HepG2 (cell line): ENCODE measurements around the gene FAM170B. TPM values are rescaled to one million over a fixed set of nuclear protein-coding genes. Genes with fewer than 3 reads are reported as not detected.

Source experiments
- ATAC-seq: fragments of 200-7000 bp; cut with Tn5 transposase; 3 replicates; pipeline ENCODE4 v1.9.1; 2020; ENCODE audit warnings: mild to moderate bottlenecking, moderate library complexity
- BruUV-seq: library from RNA; stranded (reverse); fragments of 400-500 nt; replicated peaks from 2 replicates; lab custom pipeline; 2021; lab: Mats Ljungman, UMichigan
- CTCF ChIA-PET: fragments of 300-600 bp; formaldehyde crosslinking; extraction: SDS; loops from one replicate; lab custom pipeline; 2021; ENCODE audit warnings: low total read pairs, inconsistent platforms, low intra/inter-chr PET ratio; lab: Yijun Ruan, JAX
- POLR2A ChIA-PET: fragments of 350-600 bp; sonication (Branson Sonifier 250); formaldehyde crosslinking; loops from one replicate; lab custom pipeline; 2020; ENCODE audit warnings: antibody characterized with exemption, inconsistent platforms; lab: Yijun Ruan, JAX
- DNase-seq: peaks from one replicate; pipeline ENCODE4 v3.0.0-alpha.2; 2015; ENCODE audit warnings: low spot score
- FAIRE-seq: peaks from 3 replicates; lab custom pipeline; 2011; peaks lifted over from hg19 to GRCh38; lab: Jason Lieb, UNC
- H2AFZ ChIP-seq: one replicate; pipeline ENCODE4 v1.6.1; 2011; ENCODE audit warnings: low read length, inconsistent platforms
- H3K27ac ChIP-seq: fragments of 300-600 bp; 3 replicates; pipeline ENCODE4 v1.8.0; 2011; ENCODE audit warnings: mixed run types, mild to moderate bottlenecking, mixed read lengths, low read length, inconsistent platforms; ENCODE audit not compliant: insufficient read depth; ENCODE audit errors: extremely low read length
- H3K27me3 ChIP-seq, 2 experiments: fragments of 200-600 bp in 1 of 2; 2 replicates in 1 of 2; 3 replicates in 1 of 2; pipeline versions ENCODE4 v1.6.0 to v1.8.0; 2011; ENCODE audit warnings: low read length in 2 of 2, mild to moderate bottlenecking in 2 of 2, moderate library complexity in 2 of 2, inconsistent platforms in 1 of 2; ENCODE audit not compliant: insufficient read depth in 2 of 2, control insufficient read depth in 1 of 2
- H3K36me3 ChIP-seq, 2 experiments: fragments of 200-600 bp in 1 of 2; replicated peaks in 1 of 2; 2 replicates in 1 of 2; 3 replicates in 1 of 2; pipeline versions ENCODE4 v1.5.1 to v1.8.0; 2011; ENCODE audit warnings: low read length in 2 of 2, inconsistent platforms in 1 of 2; ENCODE audit not compliant: insufficient read depth in 2 of 2, control insufficient read depth in 1 of 2
- H3K4me1 ChIP-seq: 2 replicates; pipeline ENCODE4 v1.5.1; 2012; ENCODE audit warnings: low read length, inconsistent platforms; ENCODE audit not compliant: insufficient read depth
- H3K4me2 ChIP-seq: 2 replicates; pipeline ENCODE4 v1.6.0; 2011; ENCODE audit warnings: low read depth, low read length, inconsistent platforms
- H3K4me3 ChIP-seq, 3 experiments: fragments of 200-600 bp in 1 of 3; sonication (generic), shearing (Covaris generic) in 1 of 3; replicated peaks in 1 of 3; 2 replicates each; pipeline ENCODE4 v1.5.1; 2011 to 2016; ENCODE audit warnings: low read length in 3 of 3, inconsistent platforms in 2 of 3, low read depth in 2 of 3, mild to moderate bottlenecking in 2 of 3, control low read depth in 1 of 3, mixed read lengths in 1 of 3; ENCODE audit not compliant: insufficient read depth in 1 of 3
- H3K79me2 ChIP-seq: one replicate; pipeline ENCODE4 v1.6.1; 2011; ENCODE audit warnings: low read length, inconsistent platforms; ENCODE audit not compliant: insufficient read depth
- H3K9ac ChIP-seq: 2 replicates; pipeline ENCODE4 v1.6.0; 2011; ENCODE audit warnings: mild to moderate bottlenecking, low read depth, low read length, inconsistent platforms; ENCODE audit not compliant: insufficient read depth
- H3K9me3 ChIP-seq: 2 replicates; pipeline ENCODE4 v1.5.1; 2012; ENCODE audit warnings: mild to moderate bottlenecking, low read length
- H4K20me1 ChIP-seq: 2 replicates; pipeline ENCODE4 v1.6.0; 2011; ENCODE audit warnings: inconsistent platforms, mild to moderate bottlenecking, low read length, moderate library complexity; ENCODE audit not compliant: insufficient read depth
- CC2D1A ChIP-seq: sonication (generic); formaldehyde crosslinking; IDR thresholded peaks from 2 replicates; pipeline ENCODE4 v1.8.1; 2023; ENCODE audit warnings: mild to moderate bottlenecking, missing genetic modification reagents
- FOXA3 ChIP-seq: IDR thresholded peaks from 2 replicates; pipeline ENCODE4 v1.6.1; 2016; ENCODE audit warnings: missing genetic modification reagents, missing compliant biosample characterization
- KDM6A ChIP-seq: IDR thresholded peaks from 2 replicates; pipeline ENCODE4 v1.6.1; 2016; ENCODE audit warnings: low read depth
- KMT2B ChIP-seq: IDR thresholded peaks from 2 replicates; pipeline ENCODE4 v1.6.1; 2016; ENCODE audit warnings: missing genetic modification reagents, missing compliant biosample characterization
- PPARG ChIP-seq: conservative IDR thresholded peaks from 2 replicates; pipeline ENCODE4 v1.6.1; 2016; ENCODE audit warnings: missing biosample characterization, missing genetic modification reagents
- STAG1 ChIP-seq: sonication (generic); formaldehyde crosslinking; IDR thresholded peaks from 2 replicates; pipeline ENCODE4 v1.4.0; 2020; ENCODE audit warnings: missing genetic modification reagents
- XRCC5 ChIP-seq: fragments of 200-400 bp; formaldehyde crosslinking; optimal IDR thresholded peaks from 2 replicates; pipeline ENCODE3; 2017; ENCODE audit warnings: mild to moderate bottlenecking, low read length
- ZBTB10 ChIP-seq: sonication (generic); formaldehyde crosslinking; IDR thresholded peaks from 2 replicates; pipeline ENCODE4 v1.4.0; 2020; ENCODE audit warnings: missing genetic modification reagents, borderline replicate concordance
- ZHX1 ChIP-seq: sonication (generic); formaldehyde crosslinking; IDR thresholded peaks from 2 replicates; pipeline ENCODE4 v1.8.1; 2022; ENCODE audit warnings: low read depth, mild to moderate bottlenecking, missing genetic modification reagents
- ZNF30 ChIP-seq: sonication (generic); formaldehyde crosslinking; IDR thresholded peaks from 2 replicates; pipeline ENCODE4 v1.5.0; 2020; ENCODE audit warnings: mild to moderate bottlenecking, missing genetic modification reagents
- ZNF773 ChIP-seq: sonication (generic); formaldehyde crosslinking; IDR thresholded peaks from 2 replicates; pipeline ENCODE4 v1.4.0; 2020; ENCODE audit warnings: missing genetic modification reagents, borderline replicate concordance
- ZNF792 ChIP-seq: IDR thresholded peaks from 2 replicates; pipeline ENCODE4 v1.6.1; 2016
- WGBS: methylation state at CpG from one replicate; pipeline ENCODE4 v1.1.6; 2017; ENCODE audit warnings: low lambda C conversion rate; 5-methylcytosine and 5-hydroxymethylcytosine counted together
- in situ Hi-C: cut with HindIII; loops from 2 replicates; pipeline ENCODE4 v1.10.0; 2017; ENCODE audit warnings: low pct_unique_long_range_greater_than_20kb; ENCODE audit not compliant: extremely low pct_ligation_motif_present
- intact Hi-C: fragments of 100-400 bp; cut with micrococcal nuclease; formaldehyde crosslinking; loops from one replicate; pipeline ENCODE4 v1.10.0; 2022; ENCODE audit not compliant: unreplicated experiment
- polyA plus RNA-seq, 8 experiments: library from polyadenylated mRNA; depleted of rRNA in 3 of 8; stranded (reverse) in 7 of 8; unstranded in 1 of 8; fragments of >200 nt; fragmentation: Illumina TruSeq in 4 of 8; extraction: Trizol in 4 of 8; gene quantifications; 2 replicates each; pipeline versions ENCODE4 v1.2.1 to v1.2.3, GENCODE V29; 2011 to 2016; ENCODE audit warnings: low read depth in 4 of 8, missing spikeins in 1 of 8, mixed read lengths in 1 of 8; ENCODE audit not compliant: insufficient read depth in 1 of 8
- total RNA-seq, 5 experiments: library from RNA; depleted of rRNA; stranded (reverse); fragments of >200 nt; fragmentation: Illumina TruSeq; extraction: Trizol; gene quantifications; 2 replicates each; pipeline ENCODE4 v1.2.3, GENCODE V29; 2016; ENCODE audit warnings: low read depth in 1 of 5

The FAM170B gene
- total and polyA plus RNA-seq, 2 of the 13 experiments (the other 11 are each of a cell fraction or from before 2014, with no cell fraction given): not detected

- BruUV-seq: no TSS peak
- CTCF ChIA-PET: no interaction called here
- no peak for FAIRE-seq
Observed at GRCh38 chr10:49134327-49134726, 506 bp upstream of the FAM170B start.

More at GRCh38 chr10:49134327-49134726, 506 bp upstream of the FAM170B start:
- TF ChIP-seq ZBTB10 (CRISPR knock-in tag): no peak
- TF ChIP-seq ZNF30 (CRISPR knock-in tag): no peak
- TF ChIP-seq KDM6A (CRISPR knock-in tag): no peak
- TF ChIP-seq CC2D1A (CRISPR knock-in tag): no peak
- TF ChIP-seq ZNF773 (CRISPR knock-in tag): no peak
- TF ChIP-seq FOXA3: no peak
- TF ChIP-seq PPARG: no peak
- no peak for TF ChIP-seq ZHX1
- TF ChIP-seq XRCC5: no peak
- no peak for TF ChIP-seq ZNF792 (CRISPR knock-in tag)
- no peak for TF ChIP-seq STAG1 (CRISPR knock-in tag)
- no peak for TF ChIP-seq KMT2B (CRISPR knock-in tag)
- TF ChIP-seq, all 625 proteins: peak for 0
- DNase-seq: no peak
- no peaks in the 10 kb centered on the region for H3K79me2 ChIP-seq
- in situ Hi-C loops: no loop called here
- H3K9me3 ChIP-seq: no peaks in the 10 kb centered on the region
- H3K27ac ChIP-seq: no peak overlapping the region
- H2AFZ ChIP-seq: no peak overlapping the region
- no peaks in the 10 kb centered on the region for H3K36me3 ChIP-seq
- no peak for ATAC-seq
- H4K20me1 ChIP-seq: no peaks in the 10 kb centered on the region
- no peak overlapping the region for H3K4me3 ChIP-seq
- intact Hi-C loops: no loop called here
- H3K4me2 ChIP-seq: no peak overlapping the region
- no peaks in the 10 kb centered on the region for H3K4me1 ChIP-seq
- WGBS: 21% methylated on average over 3 of the region's 3 CpGs
- no peak overlapping the region for H3K9ac ChIP-seq
- POLR2A ChIA-PET: no interaction called here
- peaks cover 0 to 1% of the 10 kb centered on the region in 2 experiments; a peak in 3 of 5 replicates for H3K27me3 ChIP-seq
